DOHH2 (cell line): ENCODE results near the gene PHC3.

Source experiments
- EZH2phosphoT487 ChIP-seq: fragments of 200-600 bp; sonication (generic); IDR thresholded peaks from 2 replicates; pipeline ENCODE4 v1.6.1; 2017; ENCODE audit warnings: borderline replicate concordance, mild to moderate bottlenecking, antibody characterized with exemption, low read length, moderate library complexity, mixed read lengths
- TF ChIP-seq, protein P1 (sequence below): fragments of 200-600 bp; sonication (generic); IDR thresholded peaks from one replicate; pipeline ENCODE4 v1.5.1; 2014; ENCODE audit warnings: antibody characterized with exemption, mild to moderate bottlenecking, low read depth, low read length; ENCODE audit not compliant: poor library complexity, severe bottlenecking

DNA sequence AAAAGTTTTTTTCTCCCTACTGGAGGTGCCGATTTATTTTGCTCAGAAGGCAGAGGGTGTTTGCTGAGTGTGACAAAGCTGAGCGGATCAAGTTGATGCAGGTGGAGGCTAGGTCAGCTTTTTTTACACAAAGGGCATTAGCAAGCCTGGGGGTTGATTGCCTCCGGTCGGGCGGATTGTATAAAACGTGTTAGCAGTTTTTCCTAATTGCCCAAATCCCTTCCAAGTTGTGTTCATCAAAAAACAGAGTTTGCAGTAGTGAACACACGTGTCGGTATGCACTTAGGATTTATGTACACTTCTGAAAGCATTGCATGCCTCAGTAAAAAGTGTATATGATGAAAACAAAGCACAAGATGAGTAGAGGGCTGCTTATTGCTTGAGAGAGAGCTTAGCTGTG, 141.1 kb downstream of the PHC3 start:
- TF ChIP-seq, protein P1, sequence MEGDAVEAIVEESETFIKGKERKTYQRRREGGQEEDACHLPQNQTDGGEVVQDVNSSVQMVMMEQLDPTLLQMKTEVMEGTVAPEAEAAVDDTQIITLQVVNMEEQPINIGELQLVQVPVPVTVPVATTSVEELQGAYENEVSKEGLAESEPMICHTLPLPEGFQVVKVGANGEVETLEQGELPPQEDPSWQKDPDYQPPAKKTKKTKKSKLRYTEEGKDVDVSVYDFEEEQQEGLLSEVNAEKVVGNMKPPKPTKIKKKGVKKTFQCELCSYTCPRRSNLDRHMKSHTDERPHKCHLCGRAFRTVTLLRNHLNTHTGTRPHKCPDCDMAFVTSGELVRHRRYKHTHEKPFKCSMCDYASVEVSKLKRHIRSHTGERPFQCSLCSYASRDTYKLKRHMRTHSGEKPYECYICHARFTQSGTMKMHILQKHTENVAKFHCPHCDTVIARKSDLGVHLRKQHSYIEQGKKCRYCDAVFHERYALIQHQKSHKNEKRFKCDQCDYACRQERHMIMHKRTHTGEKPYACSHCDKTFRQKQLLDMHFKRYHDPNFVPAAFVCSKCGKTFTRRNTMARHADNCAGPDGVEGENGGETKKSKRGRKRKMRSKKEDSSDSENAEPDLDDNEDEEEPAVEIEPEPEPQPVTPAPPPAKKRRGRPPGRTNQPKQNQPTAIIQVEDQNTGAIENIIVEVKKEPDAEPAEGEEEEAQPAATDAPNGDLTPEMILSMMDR, result no peak
- TF ChIP-seq EZH2phosphoT487, result no peak
